BE2C (cell line): Measurements from ENCODE around the gene CCDC124.

Source experiments
- DNase-seq: peaks from one replicate; pipeline ENCODE4 v3.0.0-alpha.2; 2020
- H3K27me3 ChIP-seq: fragments of 250-450 bp; sonication (Bioruptor Pico); 2 replicates; pipeline ENCODE4 v1.5.1; 2020; ENCODE audit warnings: mild to moderate bottlenecking
- H3K36me3 ChIP-seq: fragments of 250-450 bp; sonication (Bioruptor Pico); 2 replicates; pipeline ENCODE4 v1.5.1; 2020; ENCODE audit warnings: mild to moderate bottlenecking
- H3K4me1 ChIP-seq: fragments of 250-450 bp; sonication (Bioruptor Pico); 2 replicates; pipeline ENCODE4 v1.5.1; 2020
- H3K4me3 ChIP-seq: 2 replicates; pipeline ENCODE4 v1.5.1; 2011; ENCODE audit warnings: low read depth, low read length
- H3K9me3 ChIP-seq: fragments of 250-450 bp; sonication (Bioruptor Pico); 2 replicates; pipeline ENCODE4 v1.5.1; 2020
- TF ChIP-seq, protein P1 (sequence below): IDR thresholded peaks from 2 replicates; pipeline ENCODE4 v1.5.1; 2012; ENCODE audit warnings: mild to moderate bottlenecking, low read depth, low read length

CCDC124 gene

DNA sequence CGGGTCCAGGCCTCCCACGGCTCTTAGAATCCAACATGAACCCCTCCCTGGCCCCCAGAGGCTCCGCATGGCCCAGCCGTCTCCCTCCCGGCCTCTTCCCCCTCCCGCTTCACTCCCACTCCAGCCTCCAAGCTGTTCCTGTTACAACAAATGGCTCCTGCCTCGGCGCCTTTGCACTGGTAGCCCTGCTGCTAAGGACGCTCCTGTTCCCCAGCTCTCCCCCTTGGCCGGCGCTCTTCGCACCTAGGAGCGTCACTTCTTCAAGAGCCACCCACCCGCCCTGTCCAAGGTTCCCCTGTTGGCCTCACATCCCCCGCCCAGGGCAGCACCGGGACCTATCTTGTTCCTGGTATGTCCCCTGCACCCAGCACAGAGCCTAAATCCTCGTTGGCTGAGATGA is 9.4 kb downstream of the CCDC124 start:
- no peak for DNase-seq
- TF ChIP-seq, protein P1, sequence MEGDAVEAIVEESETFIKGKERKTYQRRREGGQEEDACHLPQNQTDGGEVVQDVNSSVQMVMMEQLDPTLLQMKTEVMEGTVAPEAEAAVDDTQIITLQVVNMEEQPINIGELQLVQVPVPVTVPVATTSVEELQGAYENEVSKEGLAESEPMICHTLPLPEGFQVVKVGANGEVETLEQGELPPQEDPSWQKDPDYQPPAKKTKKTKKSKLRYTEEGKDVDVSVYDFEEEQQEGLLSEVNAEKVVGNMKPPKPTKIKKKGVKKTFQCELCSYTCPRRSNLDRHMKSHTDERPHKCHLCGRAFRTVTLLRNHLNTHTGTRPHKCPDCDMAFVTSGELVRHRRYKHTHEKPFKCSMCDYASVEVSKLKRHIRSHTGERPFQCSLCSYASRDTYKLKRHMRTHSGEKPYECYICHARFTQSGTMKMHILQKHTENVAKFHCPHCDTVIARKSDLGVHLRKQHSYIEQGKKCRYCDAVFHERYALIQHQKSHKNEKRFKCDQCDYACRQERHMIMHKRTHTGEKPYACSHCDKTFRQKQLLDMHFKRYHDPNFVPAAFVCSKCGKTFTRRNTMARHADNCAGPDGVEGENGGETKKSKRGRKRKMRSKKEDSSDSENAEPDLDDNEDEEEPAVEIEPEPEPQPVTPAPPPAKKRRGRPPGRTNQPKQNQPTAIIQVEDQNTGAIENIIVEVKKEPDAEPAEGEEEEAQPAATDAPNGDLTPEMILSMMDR, result no peak
- Histone ChIP-seq H3K9me3 (no peaks in the 10 kb centered on the region), H3K36me3 (peaks cover 23% of the 10 kb centered on the region), H3K4me1 (peaks cover 3% of the 10 kb centered on the region; the same call in 1 of the 2 replicates), H3K4me3 (no peak overlapping the region), H3K27me3 (no peaks in the 10 kb centered on the region)

DNA sequence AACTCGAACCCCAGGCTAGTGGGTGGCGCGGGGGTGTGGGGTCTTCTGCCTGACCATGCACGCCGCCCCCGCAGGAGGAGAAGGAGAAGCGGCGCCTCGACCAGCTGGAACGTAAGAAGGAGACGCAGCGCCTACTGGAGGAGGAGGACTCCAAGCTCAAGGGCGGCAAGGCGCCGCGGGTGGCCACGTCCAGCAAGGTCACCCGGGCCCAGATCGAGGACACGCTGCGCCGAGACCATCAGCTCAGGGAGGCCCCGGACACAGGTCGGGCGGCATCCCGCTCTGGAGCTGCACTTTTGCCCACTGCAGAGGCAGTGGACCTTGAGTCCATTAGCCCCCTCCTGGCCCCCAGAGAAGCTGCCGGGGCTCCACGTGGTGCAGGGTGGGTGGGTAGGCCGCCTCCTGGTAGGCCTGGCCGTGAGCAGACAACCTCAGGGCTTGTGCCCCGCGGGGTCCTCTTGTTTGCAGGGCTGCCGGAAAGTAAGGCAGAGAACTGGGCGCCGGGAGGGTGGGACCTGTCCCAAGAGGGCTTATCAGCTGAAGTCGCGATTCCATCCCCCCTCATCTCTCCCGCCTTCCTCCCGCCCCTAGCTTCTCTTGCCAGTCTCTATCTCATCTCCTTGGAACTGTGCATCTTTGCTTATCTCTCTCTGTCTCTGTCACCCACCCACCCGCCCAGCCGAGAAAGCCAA is 9.9 kb downstream of the CCDC124 start:
- Histone ChIP-seq H3K36me3 (peaks cover 23% of the 10 kb centered on the region), H3K4me1 (peaks cover 6% of the 10 kb centered on the region; the same call in 1 of the 2 replicates), H3K9me3 (no peaks in the 10 kb centered on the region), H3K27me3 (no peaks in the 10 kb centered on the region), H3K4me3 (no peak overlapping the region)
- TF ChIP-seq, protein P1, result no peak
- DNase-seq, result peak; percentile 23

DNA sequence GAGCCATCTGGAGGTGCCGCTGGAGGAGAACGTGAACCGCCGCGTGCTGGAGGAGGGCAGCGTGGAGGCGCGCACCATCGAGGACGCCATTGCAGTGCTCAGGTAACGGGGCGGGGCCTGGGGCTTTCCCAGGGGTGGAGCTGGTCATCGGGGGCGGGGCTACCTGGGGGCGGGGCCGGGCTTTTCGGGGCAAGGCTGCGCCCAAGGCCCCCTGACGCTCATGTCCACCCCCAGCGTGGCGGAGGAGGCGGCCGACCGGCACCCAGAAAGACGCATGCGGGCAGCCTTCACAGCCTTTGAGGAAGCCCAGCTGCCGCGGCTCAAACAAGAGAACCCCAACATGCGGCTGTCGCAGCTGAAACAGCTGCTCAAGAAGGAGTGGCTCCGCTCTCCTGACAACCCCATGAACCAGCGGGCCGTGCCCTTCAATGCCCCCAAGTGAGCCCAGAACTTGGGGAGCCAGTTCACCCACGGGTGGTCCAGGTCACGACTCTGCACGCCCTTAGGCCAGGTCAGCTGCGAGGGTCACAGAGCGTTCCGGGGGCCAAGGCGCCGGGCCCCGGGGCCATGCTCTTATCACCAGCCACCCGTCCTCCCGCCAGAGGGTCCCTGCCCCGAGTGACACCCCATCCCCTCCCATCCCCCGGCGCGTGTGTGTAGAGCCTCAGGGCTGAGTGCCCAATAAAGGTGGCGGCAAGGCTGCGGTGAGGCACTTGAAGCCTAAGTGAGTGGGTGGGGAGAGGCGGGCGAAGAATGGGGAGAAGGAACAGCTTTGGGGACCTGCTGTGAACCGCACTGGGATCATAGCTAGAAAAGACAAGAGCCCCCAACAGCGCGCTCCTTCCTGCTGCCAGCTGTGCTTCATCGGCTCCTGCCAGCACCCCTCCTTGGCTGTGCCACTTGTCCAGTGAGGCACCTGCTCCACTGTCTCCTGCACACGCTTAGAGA is 10.7 kb downstream of the CCDC124 start:
- Histone ChIP-seq H3K4me3 (no peak overlapping the region), H3K27me3 (no peaks in the 10 kb centered on the region), H3K4me1 (peaks cover 6% of the 10 kb centered on the region; the same call in 1 of the 2 replicates), H3K36me3 (peaks cover 23% of the 10 kb centered on the region), H3K9me3 (no peaks in the 10 kb centered on the region)
- TF ChIP-seq, protein P1, result no peak
- no peak for DNase-seq

DNA sequence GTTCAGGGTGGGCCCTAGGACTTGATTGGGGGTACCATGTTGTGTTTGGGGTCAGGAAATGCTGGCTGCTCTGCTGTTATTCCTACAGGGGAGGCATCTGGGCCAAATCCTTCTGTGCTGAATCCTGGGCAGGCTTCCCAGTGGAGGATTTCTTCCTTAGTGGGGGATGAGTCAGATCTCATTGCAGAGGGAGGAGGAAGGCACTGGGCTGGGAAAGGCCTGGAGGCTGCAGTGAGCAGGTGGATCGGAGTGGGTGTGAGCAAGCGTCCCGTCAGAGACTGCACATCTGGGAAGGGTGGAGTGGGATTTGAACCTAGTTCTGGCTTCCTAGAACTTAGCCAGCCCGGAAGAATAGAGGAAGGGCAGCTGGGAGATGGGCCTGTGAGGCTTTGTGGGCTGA is 11.5 kb downstream of the CCDC124 start:
- Histone ChIP-seq H3K9me3 (no peaks in the 10 kb centered on the region), H3K4me1 (peaks cover 6% of the 10 kb centered on the region; the same call in 1 of the 2 replicates), H3K27me3 (no peaks in the 10 kb centered on the region), H3K4me3 (no peak overlapping the region), H3K36me3 (peaks cover 19% of the 10 kb centered on the region)
- TF ChIP-seq, protein P1, result no peak
- DNase-seq, result no peak

DNA sequence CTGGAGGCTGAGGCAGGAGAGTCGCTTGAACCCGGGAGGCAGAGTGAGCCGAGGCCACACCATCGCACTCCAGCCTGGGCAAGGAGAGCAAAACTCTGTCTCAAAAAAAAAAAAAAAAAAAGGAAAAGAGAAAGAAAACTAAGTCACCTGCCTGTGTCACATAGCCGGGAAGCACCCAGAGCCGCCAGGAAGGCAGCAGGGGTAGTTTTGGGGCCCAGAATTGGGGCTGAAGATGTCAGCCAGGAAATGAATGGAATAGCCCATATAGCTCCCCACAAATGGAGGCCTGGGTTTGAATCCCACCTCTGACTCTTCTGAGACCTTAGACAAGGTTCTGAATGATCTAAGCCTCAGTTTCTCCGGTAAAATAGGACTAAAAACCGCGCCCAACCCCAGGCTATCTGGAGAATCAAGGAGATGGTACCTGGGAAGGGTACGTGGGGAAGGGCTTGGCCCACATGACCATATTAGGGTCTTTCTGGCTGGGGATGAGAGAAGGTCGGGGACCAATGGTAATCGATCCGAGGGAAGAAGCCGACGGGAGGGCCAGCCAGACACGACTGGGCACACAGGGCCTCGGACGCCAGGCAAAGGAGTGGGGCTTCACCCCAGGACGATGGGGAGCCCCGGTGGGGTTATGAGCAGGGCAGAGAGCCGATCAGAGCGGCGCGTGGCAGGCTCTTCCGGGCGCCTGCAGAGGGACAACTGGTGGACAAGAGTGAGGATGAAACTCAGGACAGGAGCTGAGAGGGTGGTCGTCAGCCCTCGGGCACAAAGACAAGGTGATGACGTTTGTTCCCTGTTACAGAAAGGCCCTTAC is 14.4 kb downstream of the CCDC124 start:
- peaks cover 24% of the 10 kb centered on the region for H3K27me3 ChIP-seq
- H3K36me3 ChIP-seq, result peaks cover 14% of the 10 kb centered on the region; the same call in 1 of the 2 replicates
- peaks cover 20% of the 10 kb centered on the region for H3K4me1 ChIP-seq
- DNase-seq, result no peak
- TF ChIP-seq, protein P1, result no peak
- peak overlapping the region; percentile 54 for H3K4me3 ChIP-seq
- H3K9me3 ChIP-seq, result no peaks in the 10 kb centered on the region
